Measurements from ENCODE around the gene CCM2L. TPM values are rescaled to one million over a fixed set of nuclear protein-coding genes. Genes with fewer than 3 reads are reported as not detected.
A peak's percentile ranks its signal among the peaks of the same experiment; 100 is the strongest.
"Not testable (repeated sequence)": the region's sequence is repeated elsewhere in the genome, so short reads cannot be mapped to it uniquely, and the experiment has no call there.

The CCM2L gene
- polyA plus RNA-seq, 3 donors: not detected

DNA sequence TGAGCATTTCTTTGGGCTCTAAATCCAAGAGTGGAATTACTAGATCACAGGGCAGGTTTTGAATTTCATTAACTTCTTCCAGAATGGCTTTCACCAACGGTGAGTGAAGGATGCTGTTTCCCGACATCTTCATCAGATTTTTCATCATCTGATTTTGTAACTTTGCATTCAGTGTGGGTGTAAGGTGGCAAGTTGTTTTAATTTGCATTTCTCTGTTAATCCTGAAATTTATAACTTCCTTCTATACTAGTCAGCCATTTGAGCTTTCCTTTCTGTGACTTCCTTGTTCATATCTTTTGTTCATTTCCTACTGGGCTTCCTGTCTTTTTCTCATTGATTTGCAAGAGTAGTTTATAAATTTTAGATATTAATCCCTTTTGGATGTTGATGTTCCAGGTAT is 23.1 kb downstream of the CCM2L start:
- peaks cover 3 to 10% (median 6%) of the 10 kb centered on the region in 7 donors for H3K9me3 Mint-ChIP-seq
- H3K9me3 ChIP-seq (replicated peaks in 1 of 2; ENCODE audit: control insufficient read depth in 1 of 2, insufficient read depth in 1 of 2, low read length in 2 of 2): peaks cover 0 to 6% of the 10 kb centered on the region in 2 donors
- peaks cover 0 to 3% of the 10 kb centered on the region in 2 donors for H3K36me3 Mint-ChIP-seq
- peak overlapping the region; percentile 66 for H3K9ac ChIP-seq (ENCODE audit: insufficient read depth, low read length, poor library complexity, severe bottlenecking)
- H4K20me1 ChIP-seq (ENCODE audit: insufficient read depth, low read length): no peaks in the 10 kb centered on the region
- intact Hi-C loops (cut with micrococcal nuclease): loop anchor here in 1 of 2 donors (5.0 to 10.0 kb wide), 3 partner anchors 34 to 209 kb away; no protein-coding TSS in a partner anchor
- no peaks in the 10 kb centered on the region for H3K27me3 ChIP-seq (ENCODE audit: control insufficient read depth in 2 of 2, insufficient read depth in 2 of 2, low read length in 2 of 2)
- peaks cover 72% of the 10 kb centered on the region for H3K4me1 Mint-ChIP-seq
- peaks cover 5% of the 10 kb centered on the region for H3K79me2 ChIP-seq (ENCODE audit: insufficient read depth, low read length)
- peak overlapping the region; percentile 94 to 99 for H3K27ac ChIP-seq (ENCODE audit: low read depth in 1 of 2, low read length in 2 of 2)
- H3K27me3 Mint-ChIP-seq (ENCODE audit: low read depth in 3 of 3): peaks cover 2 to 11% (median 3%) of the 10 kb centered on the region in 3 donors
- H3K36me3 ChIP-seq (replicated peaks in 1 of 2; ENCODE audit: control insufficient read depth in 1 of 2, insufficient read depth in 2 of 2, low read length in 2 of 2): no peaks in the 10 kb centered on the region
- peak overlapping the region; percentile 65 for H3K4me2 ChIP-seq (replicated peaks; ENCODE audit: extremely low read depth, low read length, poor library complexity, severe bottlenecking)
- H3K4me3 ChIP-seq (replicated peaks in 1 of 3; ENCODE audit: low read depth in 2 of 3, low read length in 3 of 3): peak overlapping the region in 1 of 3 experiments; percentile 51
- peak overlapping the region; percentile 10 to 14 for H3K4me3 Mint-ChIP-seq
- H3K4me1 ChIP-seq (ENCODE audit: control insufficient read depth in 1 of 2, insufficient read depth in 2 of 2, low read length in 2 of 2): peaks cover 73 to 77% of the 10 kb centered on the region in 2 donors
- no CpG with 5 or more reads among the region's 2 CpGs for WGBS (ENCODE audit: insufficient coverage)
- DNase-seq: peak in 2 of 3 donors; percentile 31 to 49
- no peak overlapping the region for H2AFZ ChIP-seq (ENCODE audit: insufficient read depth, low read depth, low read length, poor library complexity, severe bottlenecking)
- TF ChIP-seq, protein P1, sequence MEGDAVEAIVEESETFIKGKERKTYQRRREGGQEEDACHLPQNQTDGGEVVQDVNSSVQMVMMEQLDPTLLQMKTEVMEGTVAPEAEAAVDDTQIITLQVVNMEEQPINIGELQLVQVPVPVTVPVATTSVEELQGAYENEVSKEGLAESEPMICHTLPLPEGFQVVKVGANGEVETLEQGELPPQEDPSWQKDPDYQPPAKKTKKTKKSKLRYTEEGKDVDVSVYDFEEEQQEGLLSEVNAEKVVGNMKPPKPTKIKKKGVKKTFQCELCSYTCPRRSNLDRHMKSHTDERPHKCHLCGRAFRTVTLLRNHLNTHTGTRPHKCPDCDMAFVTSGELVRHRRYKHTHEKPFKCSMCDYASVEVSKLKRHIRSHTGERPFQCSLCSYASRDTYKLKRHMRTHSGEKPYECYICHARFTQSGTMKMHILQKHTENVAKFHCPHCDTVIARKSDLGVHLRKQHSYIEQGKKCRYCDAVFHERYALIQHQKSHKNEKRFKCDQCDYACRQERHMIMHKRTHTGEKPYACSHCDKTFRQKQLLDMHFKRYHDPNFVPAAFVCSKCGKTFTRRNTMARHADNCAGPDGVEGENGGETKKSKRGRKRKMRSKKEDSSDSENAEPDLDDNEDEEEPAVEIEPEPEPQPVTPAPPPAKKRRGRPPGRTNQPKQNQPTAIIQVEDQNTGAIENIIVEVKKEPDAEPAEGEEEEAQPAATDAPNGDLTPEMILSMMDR (IDR thresholded peaks at IDR 0.05): no peak
- H3K27ac Mint-ChIP-seq: peak overlapping the region; percentile 96 to 100 (median 98)

DNA sequence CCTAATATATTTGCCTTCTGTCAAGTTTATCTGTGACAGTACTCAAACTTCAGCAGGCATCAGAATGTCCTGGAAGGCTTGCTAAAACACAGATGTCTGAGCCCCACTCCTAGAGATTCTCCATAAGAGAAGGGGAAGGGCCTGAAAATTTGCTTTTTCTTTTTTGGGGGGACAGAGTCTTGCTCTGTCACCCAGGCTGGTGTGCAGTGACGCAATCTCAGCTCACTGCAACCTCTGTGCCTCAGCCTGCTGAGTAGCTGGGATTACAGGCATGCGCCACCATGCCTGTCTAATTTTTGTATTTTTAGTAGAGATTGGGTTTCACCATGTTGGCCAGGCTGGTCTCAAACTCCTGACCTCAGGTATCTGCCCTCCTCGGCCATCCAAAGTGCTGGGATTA is 23.5 kb downstream of the CCM2L start:
- H3K4me1 Mint-ChIP-seq: peaks cover 75% of the 10 kb centered on the region
- H3K9ac ChIP-seq (ENCODE audit: insufficient read depth, low read length, poor library complexity, severe bottlenecking): peak overlapping the region; percentile 66
- H3K4me3 Mint-ChIP-seq: peak overlapping the region; percentile 48 to 81
- WGBS (ENCODE audit: insufficient coverage): 0% methylated on average over 1 of the region's 3 CpGs
- H3K4me2 ChIP-seq (replicated peaks; ENCODE audit: extremely low read depth, low read length, poor library complexity, severe bottlenecking): peak overlapping the region; percentile 65
- peak overlapping the region; percentile 96 to 100 (median 98) for H3K27ac Mint-ChIP-seq
- H3K36me3 ChIP-seq (replicated peaks in 1 of 2; ENCODE audit: control insufficient read depth in 1 of 2, insufficient read depth in 2 of 2, low read length in 2 of 2); H4K20me1 ChIP-seq (ENCODE audit: insufficient read depth, low read length); H3K79me2 ChIP-seq (ENCODE audit: insufficient read depth, low read length); H3K27me3 ChIP-seq (ENCODE audit: control insufficient read depth in 2 of 2, insufficient read depth in 2 of 2, low read length in 2 of 2); H3K36me3 Mint-ChIP-seq; H3K9me3 ChIP-seq (replicated peaks in 1 of 2; ENCODE audit: control insufficient read depth in 1 of 2, insufficient read depth in 1 of 2, low read length in 2 of 2); H2AFZ ChIP-seq (ENCODE audit: insufficient read depth, low read depth, low read length, poor library complexity, severe bottlenecking); H3K9me3 Mint-ChIP-seq: not testable (repeated sequence)
- H3K27ac ChIP-seq (ENCODE audit: low read depth in 1 of 2, low read length in 2 of 2): peak overlapping the region; percentile 94 to 99
- H3K4me3 ChIP-seq (replicated peaks in 1 of 3; ENCODE audit: low read depth in 2 of 3, low read length in 3 of 3): peak overlapping the region in 1 of 3 experiments; percentile 51
- peak; percentile 52 to 77 (median 70) for DNase-seq
- intact Hi-C loops (cut with micrococcal nuclease): loop anchor here in 1 of 2 donors (5.0 to 10.0 kb wide), 3 partner anchors 34 to 209 kb away; no protein-coding TSS in a partner anchor
- H3K4me1 ChIP-seq (ENCODE audit: control insufficient read depth in 1 of 2, insufficient read depth in 2 of 2, low read length in 2 of 2): peaks cover 77 to 81% of the 10 kb centered on the region in 2 donors
- H3K27me3 Mint-ChIP-seq (ENCODE audit: low read depth in 3 of 3): peaks cover 2 to 11% (median 3%) of the 10 kb centered on the region in 3 donors

Measured in CD14-positive monocyte (primary cell).